Measurements from ENCODE around the gene CLDN6.

DNA sequence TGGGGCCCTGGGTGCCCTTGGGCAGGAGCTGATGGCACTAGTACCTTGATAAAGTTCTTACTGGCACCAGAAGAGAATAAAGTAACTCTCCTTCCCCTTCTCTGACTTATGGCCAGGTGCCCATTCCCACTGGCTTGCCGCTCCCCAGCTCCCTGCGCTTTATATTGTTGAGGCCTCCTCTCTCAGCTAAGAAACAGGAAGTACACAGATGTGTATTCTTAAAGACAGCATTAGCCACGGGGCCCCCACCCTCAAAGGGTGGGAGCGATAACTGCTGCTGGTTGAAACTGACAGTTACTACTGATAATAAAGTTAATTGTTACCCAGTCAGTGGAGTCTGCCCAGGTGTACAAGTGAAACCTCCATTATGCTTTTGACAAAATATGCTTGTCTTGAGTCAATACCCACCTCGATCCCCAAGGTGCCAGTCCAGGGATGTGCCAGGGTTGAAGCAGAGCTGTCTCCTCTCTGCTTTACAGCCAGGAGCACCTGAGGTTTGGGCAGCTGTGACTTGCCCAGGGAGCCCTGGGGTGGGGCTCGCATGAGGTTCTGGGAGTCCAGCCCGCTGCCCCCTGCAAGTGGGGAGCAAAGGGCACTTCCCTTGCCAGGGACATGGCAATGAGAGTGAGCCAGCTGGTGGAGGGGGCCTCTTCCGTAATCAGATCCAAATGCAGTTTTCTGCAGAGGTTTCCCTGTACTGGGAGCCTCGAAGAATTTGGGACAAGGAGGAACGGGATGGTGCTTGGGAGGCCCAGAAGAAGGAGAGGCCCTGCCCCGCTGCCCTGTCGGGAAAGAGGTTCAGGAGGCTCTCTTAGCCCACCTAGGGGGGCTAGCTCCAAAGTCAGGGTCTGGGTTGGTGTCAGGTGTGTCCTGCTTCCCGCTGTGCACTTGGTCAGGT, 10.7 kb downstream of the CLDN6 start:
- peak; percentile 57 for TF ChIP-seq NFIC (IDR thresholded peaks at IDR 0.05)
- TF ChIP-seq EZH2 (IDR thresholded peaks at IDR 0.05; ENCODE audit: borderline replicate concordance, low read depth, low read length) = no peak
- peak; percentile 64 for TF ChIP-seq POLR2AphosphoS5 (IDR thresholded peaks at IDR 0.05; ENCODE audit: control insufficient read depth, insufficient read depth, low read depth, low read length)
- TF ChIP-seq, protein P1, sequence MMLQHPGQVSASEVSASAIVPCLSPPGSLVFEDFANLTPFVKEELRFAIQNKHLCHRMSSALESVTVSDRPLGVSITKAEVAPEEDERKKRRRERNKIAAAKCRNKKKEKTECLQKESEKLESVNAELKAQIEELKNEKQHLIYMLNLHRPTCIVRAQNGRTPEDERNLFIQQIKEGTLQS (IDR thresholded peaks at IDR 0.05) = no peak
- TF ChIP-seq, protein P1 (CRISPR knock-in tag; conservative IDR thresholded peaks at IDR 0.05) = no peak
- no peak for TF ChIP-seq RFX5 (IDR thresholded peaks at IDR 0.05; ENCODE audit: low read depth, low read length)
- TF ChIP-seq, protein P2, sequence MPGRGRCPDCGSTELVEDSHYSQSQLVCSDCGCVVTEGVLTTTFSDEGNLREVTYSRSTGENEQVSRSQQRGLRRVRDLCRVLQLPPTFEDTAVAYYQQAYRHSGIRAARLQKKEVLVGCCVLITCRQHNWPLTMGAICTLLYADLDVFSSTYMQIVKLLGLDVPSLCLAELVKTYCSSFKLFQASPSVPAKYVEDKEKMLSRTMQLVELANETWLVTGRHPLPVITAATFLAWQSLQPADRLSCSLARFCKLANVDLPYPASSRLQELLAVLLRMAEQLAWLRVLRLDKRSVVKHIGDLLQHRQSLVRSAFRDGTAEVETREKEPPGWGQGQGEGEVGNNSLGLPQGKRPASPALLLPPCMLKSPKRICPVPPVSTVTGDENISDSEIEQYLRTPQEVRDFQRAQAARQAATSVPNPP (IDR thresholded peaks at IDR 0.05; ENCODE audit: borderline replicate concordance, insufficient read depth, insufficient read length) = no peak
- TF ChIP-seq, protein P3, sequence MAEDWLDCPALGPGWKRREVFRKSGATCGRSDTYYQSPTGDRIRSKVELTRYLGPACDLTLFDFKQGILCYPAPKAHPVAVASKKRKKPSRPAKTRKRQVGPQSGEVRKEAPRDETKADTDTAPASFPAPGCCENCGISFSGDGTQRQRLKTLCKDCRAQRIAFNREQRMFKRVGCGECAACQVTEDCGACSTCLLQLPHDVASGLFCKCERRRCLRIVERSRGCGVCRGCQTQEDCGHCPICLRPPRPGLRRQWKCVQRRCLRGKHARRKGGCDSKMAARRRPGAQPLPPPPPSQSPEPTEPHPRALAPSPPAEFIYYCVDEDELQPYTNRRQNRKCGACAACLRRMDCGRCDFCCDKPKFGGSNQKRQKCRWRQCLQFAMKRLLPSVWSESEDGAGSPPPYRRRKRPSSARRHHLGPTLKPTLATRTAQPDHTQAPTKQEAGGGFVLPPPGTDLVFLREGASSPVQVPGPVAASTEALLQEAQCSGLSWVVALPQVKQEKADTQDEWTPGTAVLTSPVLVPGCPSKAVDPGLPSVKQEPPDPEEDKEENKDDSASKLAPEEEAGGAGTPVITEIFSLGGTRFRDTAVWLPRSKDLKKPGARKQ (CRISPR knock-in tag; IDR thresholded peaks at IDR 0.05) = no peak
- TF ChIP-seq ZNF282 (CRISPR knock-in tag; IDR thresholded peaks at IDR 0.05) = no peak
- TF ChIP-seq FOXA3 (CRISPR knock-in tag; conservative IDR thresholded peaks at IDR 0.05 in 1 of 2, IDR thresholded peaks at IDR 0.05 in 1 of 2) = no peak

Data from K562 (cell line).